Measurements from ENCODE around the gene EPB41L4A.

The EPB41L4A gene

DNA sequence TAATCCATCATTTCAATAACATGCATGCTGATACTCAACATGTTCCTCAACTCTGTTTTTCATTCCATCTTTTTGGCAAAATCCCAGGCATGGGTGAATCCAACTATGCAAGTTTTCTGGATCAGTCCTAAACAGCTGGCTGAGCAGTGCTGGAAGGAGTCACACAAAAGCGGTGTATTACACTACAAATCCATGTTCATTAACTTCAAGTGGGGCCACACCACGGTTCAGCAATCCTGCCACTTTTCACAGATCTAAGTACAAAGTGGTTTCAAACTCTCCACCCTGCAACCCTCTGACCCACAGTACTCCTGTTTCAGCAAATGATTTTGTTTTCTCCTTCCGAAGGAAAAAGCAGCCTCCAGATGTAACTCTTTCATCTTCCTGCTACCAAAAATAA is 222.5 kb downstream of the EPB41L4A start:
- H3K79me1 ChIP-seq (replicated peaks; ENCODE audit: low read length, poor library complexity, severe bottlenecking) = no peaks in the 10 kb centered on the region
- WGBS = 88% methylated on average over 3 of the region's 3 CpGs
- H3K36me3 ChIP-seq (ENCODE audit: control insufficient read depth in 1 of 2, insufficient read depth in 2 of 2, low read depth in 1 of 2, low read length in 2 of 2) = no peaks in the 10 kb centered on the region

DNA sequence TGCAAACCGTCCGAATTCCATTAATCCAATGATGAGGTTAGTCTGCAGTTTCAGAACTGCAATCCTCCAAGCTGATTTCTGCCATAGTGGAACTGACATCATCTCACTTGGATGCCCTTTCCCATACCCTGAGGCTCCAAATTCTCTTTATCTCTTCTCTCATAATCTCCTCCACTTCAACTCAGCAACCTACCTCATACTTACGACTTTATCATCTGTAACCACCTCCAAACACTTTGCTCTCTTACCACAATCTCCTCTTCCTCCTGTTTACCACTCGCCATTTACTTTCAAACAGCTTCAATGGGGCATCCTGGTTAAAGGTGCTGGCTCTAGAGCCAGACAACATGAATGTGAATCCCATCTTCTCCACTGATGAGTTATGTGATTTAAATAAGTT is 223.2 kb downstream of the EPB41L4A start:
- Histone ChIP-seq H2AFZ (ENCODE audit: low read depth, low read length) (no peak overlapping the region), H3K14ac (ENCODE audit: low read length in 2 of 2) (no peak overlapping the region), H2BK15ac (ENCODE audit: low read depth, poor library complexity, severe bottlenecking) (no peak overlapping the region), H3K36me3 (ENCODE audit: control insufficient read depth in 1 of 2, insufficient read depth in 2 of 2, low read depth in 1 of 2, low read length in 2 of 2) (no peaks in the 10 kb centered on the region), H3K27ac (ENCODE audit: low read length, poor library complexity, severe bottlenecking) (no peak overlapping the region), H3K9me3 (ENCODE audit: control insufficient read depth, low read length) (no peaks in the 10 kb centered on the region), H2BK5ac (ENCODE audit: low read depth, low read length, poor library complexity, severe bottlenecking) (no peak overlapping the region), H3K27me3 (ENCODE audit: control insufficient read depth in 1 of 2, insufficient read depth in 1 of 2, low read length in 2 of 2) (no peaks in the 10 kb centered on the region), H2BK120ac (ENCODE audit: low read depth, low read length) (no peak overlapping the region), H3K4me1 (ENCODE audit: control insufficient read depth, insufficient read depth, low read depth, low read length) (no peaks in the 10 kb centered on the region), H3K4me2 (ENCODE audit: low read length, poor library complexity, severe bottlenecking) (no peak overlapping the region), H3K23ac (ENCODE audit: low read length in 2 of 2) (no peak overlapping the region), H3K4ac (ENCODE audit: low read depth in 1 of 2, low read length in 2 of 2) (no peak overlapping the region), H4K91ac (ENCODE audit: low read length) (no peak overlapping the region), H4K8ac (ENCODE audit: low read length) (no peak overlapping the region), H2AK5ac (ENCODE audit: low read length, severe bottlenecking) (no peak overlapping the region), H3K18ac (ENCODE audit: low read depth in 1 of 2, low read length in 2 of 2) (no peak overlapping the region), H3K79me1 (replicated peaks; ENCODE audit: low read length, poor library complexity, severe bottlenecking) (no peaks in the 10 kb centered on the region), H3K9ac (ENCODE audit: low read length) (no peak overlapping the region), H3K4me3 (ENCODE audit: insufficient read depth in 1 of 2, low read depth in 1 of 2, low read length in 2 of 2) (no peak overlapping the region), H2BK12ac (ENCODE audit: low read length in 2 of 2) (no peak overlapping the region)
- no peak for DNase-seq
- WGBS = 93% methylated on average over 4 of the region's 4 CpGs

More for the DNA sequence above, 222.5 kb downstream of the EPB41L4A start:
- no peak overlapping the region for H3K4me2 ChIP-seq (ENCODE audit: low read length, poor library complexity, severe bottlenecking)
- H2BK12ac ChIP-seq (ENCODE audit: low read length in 2 of 2) = no peak overlapping the region
- H2BK5ac ChIP-seq (ENCODE audit: low read depth, low read length, poor library complexity, severe bottlenecking) = no peak overlapping the region
- H3K18ac ChIP-seq (ENCODE audit: low read depth in 1 of 2, low read length in 2 of 2) = no peak overlapping the region
- H2BK120ac ChIP-seq (ENCODE audit: low read depth, low read length) = no peak overlapping the region
- H3K4ac ChIP-seq (ENCODE audit: low read depth in 1 of 2, low read length in 2 of 2) = no peak overlapping the region
- H3K9me3 ChIP-seq (ENCODE audit: control insufficient read depth, low read length) = no peaks in the 10 kb centered on the region
- no peak overlapping the region for H2AFZ ChIP-seq (ENCODE audit: low read depth, low read length)
- DNase-seq = no peak
- H3K23ac ChIP-seq (ENCODE audit: low read length in 2 of 2) = no peak overlapping the region
- H4K8ac ChIP-seq (ENCODE audit: low read length) = no peak overlapping the region
- no peaks in the 10 kb centered on the region for H3K4me1 ChIP-seq (ENCODE audit: control insufficient read depth, insufficient read depth, low read depth, low read length)
- no peak overlapping the region for H3K27ac ChIP-seq (ENCODE audit: low read length, poor library complexity, severe bottlenecking)
- H3K27me3 ChIP-seq (ENCODE audit: control insufficient read depth in 1 of 2, insufficient read depth in 1 of 2, low read length in 2 of 2) = no peaks in the 10 kb centered on the region
- no peak overlapping the region for H4K91ac ChIP-seq (ENCODE audit: low read length)
- no peak overlapping the region for H2BK15ac ChIP-seq (ENCODE audit: low read depth, poor library complexity, severe bottlenecking)
- no peak overlapping the region for H3K4me3 ChIP-seq (ENCODE audit: insufficient read depth in 1 of 2, low read depth in 1 of 2, low read length in 2 of 2)
- no peak overlapping the region for H3K14ac ChIP-seq (ENCODE audit: low read length in 2 of 2)
- H3K9ac ChIP-seq (ENCODE audit: low read length) = no peak overlapping the region
- H2AK5ac ChIP-seq (ENCODE audit: low read length, severe bottlenecking) = no peak overlapping the region

DNA sequence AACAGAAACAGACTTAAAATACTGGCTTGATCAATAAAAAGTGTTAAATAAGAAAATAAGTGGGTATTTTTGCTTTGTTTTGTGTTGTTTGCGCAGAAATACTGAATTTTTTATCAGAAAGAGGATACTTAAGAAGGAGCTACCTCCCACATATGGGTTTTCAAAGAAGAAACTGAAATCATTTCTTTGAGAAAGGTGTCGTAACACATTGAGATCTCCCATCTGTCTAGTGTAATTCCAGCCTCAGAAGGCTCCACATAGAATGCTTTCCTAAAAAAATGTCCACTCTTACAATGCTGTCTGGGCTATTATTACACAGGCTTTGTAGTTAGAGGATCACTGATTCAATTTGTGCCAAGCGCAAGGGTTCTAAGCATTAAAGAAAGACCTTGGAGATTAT is 226.2 kb downstream of the EPB41L4A start:
- H3K27ac ChIP-seq (ENCODE audit: low read length, poor library complexity, severe bottlenecking) = no peak overlapping the region
- H3K9me3 ChIP-seq (ENCODE audit: control insufficient read depth, low read length) = no peaks in the 10 kb centered on the region
- H3K4me2 ChIP-seq (ENCODE audit: low read length, poor library complexity, severe bottlenecking) = no peak overlapping the region
- H4K8ac ChIP-seq (ENCODE audit: low read length) = no peak overlapping the region
- H2BK5ac ChIP-seq (ENCODE audit: low read depth, low read length, poor library complexity, severe bottlenecking) = no peak overlapping the region
- no peak overlapping the region for H3K14ac ChIP-seq (ENCODE audit: low read length in 2 of 2)
- no peak overlapping the region for H2BK120ac ChIP-seq (ENCODE audit: low read depth, low read length)
- DNase-seq = peak; percentile 18
- no peak overlapping the region for H2BK15ac ChIP-seq (ENCODE audit: low read depth, poor library complexity, severe bottlenecking)
- no peak overlapping the region for H3K9ac ChIP-seq (ENCODE audit: low read length)
- no peak overlapping the region for H2AK5ac ChIP-seq (ENCODE audit: low read length, severe bottlenecking)
- H2BK12ac ChIP-seq (ENCODE audit: low read length in 2 of 2) = no peak overlapping the region
- no peak overlapping the region for H3K4me3 ChIP-seq (ENCODE audit: insufficient read depth in 1 of 2, low read depth in 1 of 2, low read length in 2 of 2)
- no peak overlapping the region for H3K4ac ChIP-seq (ENCODE audit: low read depth in 1 of 2, low read length in 2 of 2)
- no peaks in the 10 kb centered on the region for H3K79me1 ChIP-seq (replicated peaks; ENCODE audit: low read length, poor library complexity, severe bottlenecking)
- no peak overlapping the region for H4K91ac ChIP-seq (ENCODE audit: low read length)
- H3K18ac ChIP-seq (ENCODE audit: low read depth in 1 of 2, low read length in 2 of 2) = no peak overlapping the region
- no peak overlapping the region for H2AFZ ChIP-seq (ENCODE audit: low read depth, low read length)
- 88% methylated on average over 3 of the region's 3 CpGs for WGBS
- H3K4me1 ChIP-seq (ENCODE audit: control insufficient read depth, insufficient read depth, low read depth, low read length) = no peaks in the 10 kb centered on the region
- no peaks in the 10 kb centered on the region for H3K36me3 ChIP-seq (ENCODE audit: control insufficient read depth in 1 of 2, insufficient read depth in 2 of 2, low read depth in 1 of 2, low read length in 2 of 2)
- no peak overlapping the region for H3K23ac ChIP-seq (ENCODE audit: low read length in 2 of 2)
- H3K27me3 ChIP-seq (ENCODE audit: control insufficient read depth in 1 of 2, insufficient read depth in 1 of 2, low read length in 2 of 2) = no peaks in the 10 kb centered on the region

DNA sequence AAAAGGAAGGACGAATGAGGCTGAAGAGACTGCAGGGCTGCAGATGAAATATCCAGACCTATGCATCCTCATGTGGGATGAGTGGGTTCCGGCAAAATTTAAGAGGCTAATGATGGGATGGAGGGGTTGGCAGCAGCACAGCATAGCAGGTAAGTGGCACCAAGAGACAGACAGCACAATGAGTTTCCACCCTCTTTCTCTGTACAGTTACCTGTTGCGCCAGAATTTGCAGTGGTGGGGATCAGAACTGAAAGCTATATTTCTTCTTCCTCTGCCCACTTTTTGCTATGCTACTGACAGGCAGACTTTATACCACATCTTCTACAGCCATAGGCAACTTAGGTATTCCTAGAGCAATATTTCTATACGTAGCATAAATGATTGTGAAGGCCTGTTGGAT is 227.0 kb downstream of the EPB41L4A start:
- Histone ChIP-seq H3K14ac (ENCODE audit: low read length in 2 of 2) (no peak overlapping the region), H2AK5ac (ENCODE audit: low read length, severe bottlenecking) (no peak overlapping the region), H2BK12ac (ENCODE audit: low read length in 2 of 2) (no peak overlapping the region), H3K4me1 (ENCODE audit: control insufficient read depth, insufficient read depth, low read depth, low read length) (no peaks in the 10 kb centered on the region), H3K79me1 (replicated peaks; ENCODE audit: low read length, poor library complexity, severe bottlenecking) (no peaks in the 10 kb centered on the region), H2BK5ac (ENCODE audit: low read depth, low read length, poor library complexity, severe bottlenecking) (no peak overlapping the region), H3K4me2 (ENCODE audit: low read length, poor library complexity, severe bottlenecking) (no peak overlapping the region), H3K27ac (ENCODE audit: low read length, poor library complexity, severe bottlenecking) (no peak overlapping the region), H3K4ac (ENCODE audit: low read depth in 1 of 2, low read length in 2 of 2) (no peak overlapping the region), H3K4me3 (ENCODE audit: insufficient read depth in 1 of 2, low read depth in 1 of 2, low read length in 2 of 2) (no peak overlapping the region), H3K18ac (ENCODE audit: low read depth in 1 of 2, low read length in 2 of 2) (no peak overlapping the region), H3K36me3 (ENCODE audit: control insufficient read depth in 1 of 2, insufficient read depth in 2 of 2, low read depth in 1 of 2, low read length in 2 of 2) (no peaks in the 10 kb centered on the region), H3K9ac (ENCODE audit: low read length) (no peak overlapping the region), H2AFZ (ENCODE audit: low read depth, low read length) (no peak overlapping the region), H2BK120ac (ENCODE audit: low read depth, low read length) (no peak overlapping the region), H2BK15ac (ENCODE audit: low read depth, poor library complexity, severe bottlenecking) (no peak overlapping the region), H3K27me3 (ENCODE audit: control insufficient read depth in 1 of 2, insufficient read depth in 1 of 2, low read length in 2 of 2) (no peaks in the 10 kb centered on the region), H3K9me3 (ENCODE audit: control insufficient read depth, low read length) (no peaks in the 10 kb centered on the region), H4K8ac (ENCODE audit: low read length) (no peak overlapping the region), H4K91ac (ENCODE audit: low read length) (no peak overlapping the region), H3K23ac (ENCODE audit: low read length in 2 of 2) (no peak overlapping the region)
- 87% methylated on average over 3 of the region's 4 CpGs for WGBS
- DNase-seq = no peak

Data from mesenchymal stem cell (in vitro differentiated cells and primary cell).